Epithelial cell of esophagus (primary cell): ENCODE results near the gene CCDC136.

ENCODE experiments used
- DNase-seq: peaks from one replicate; pipeline ENCODE4 v3.0.0; 2010; ENCODE audit warnings: low read depth
- H3K4me3 ChIP-seq: 2 replicates; pipeline ENCODE4 v1.5.1; 2011; ENCODE audit warnings: mild to moderate bottlenecking, low read length, control low read depth
- CTCF ChIP-seq: IDR thresholded peaks from 2 replicates; pipeline ENCODE4 v1.5.1; 2011; ENCODE audit warnings: low read depth, mild to moderate bottlenecking, low read length, control low read depth, inconsistent platforms; ENCODE audit not compliant: insufficient read depth; ENCODE audit errors: missing control alignments

Gene CCDC136

GRCh38 chr7:128777156-128778123 lies 14.3 kb upstream of the CCDC136 start:
- DNase-seq: no peak
- no peak for TF ChIP-seq CTCF
- no peak overlapping the region for H3K4me3 ChIP-seq

- H3K4me3 ChIP-seq: no peak overlapping the region
- no peak for DNase-seq
- TF ChIP-seq CTCF: no peak
Measured at GRCh38 chr7:128778946-128779345, 12.8 kb upstream of the CCDC136 start.

- no peak for TF ChIP-seq CTCF
- no peak for DNase-seq
- H3K4me3 ChIP-seq: no peak overlapping the region
Measured at GRCh38 chr7:128781126-128781525, 10.6 kb upstream of the CCDC136 start.

- no peak for TF ChIP-seq CTCF
- no peak overlapping the region for H3K4me3 ChIP-seq
- DNase-seq: no peak
Measured at GRCh38 chr7:128781851-128782250, 9.9 kb upstream of the CCDC136 start.

- no peak overlapping the region for H3K4me3 ChIP-seq
- peak; percentile 57 for DNase-seq
- no peak for TF ChIP-seq CTCF
Measured at GRCh38 chr7:128783143-128783861, 8.5 kb upstream of the CCDC136 start.

GRCh38 chr7:128785738-128786137 lies 6.0 kb upstream of the CCDC136 start:
- TF ChIP-seq CTCF: no peak
- H3K4me3 ChIP-seq: no peak overlapping the region
- no peak for DNase-seq
